Endothelial cell of umbilical vein (primary cell): Measurements from ENCODE around the gene METTL14. TPM values are rescaled to one million over a fixed set of nuclear protein-coding genes. Genes with fewer than 3 reads are reported as not detected.
A peak's percentile ranks its signal among the peaks of the same experiment; 100 is the strongest.

Experiments used
- BruUV-seq: library from RNA; stranded (reverse); fragments of 400-500 nt; replicated peaks from 2 replicates; lab custom pipeline; 2021; lab: Mats Ljungman, UMichigan
- CTCF ChIA-PET: fragments of 300-600, 350-600 bp; sonication (Branson Sonifier 250); formaldehyde crosslinking; loops from one replicate; lab custom pipeline; 2021; ENCODE audit warnings: antibody characterized with exemption, inconsistent platforms; lab: Charles Lee
- POLR2A ChIA-PET: fragments of 300-600, 350-600 bp; sonication (Branson Sonifier 250); formaldehyde crosslinking; loops from one replicate; lab custom pipeline; 2021; ENCODE audit warnings: antibody characterized with exemption, inconsistent platforms; lab: Charles Lee
- DNase-seq: peaks from one replicate; pipeline ENCODE4 v3.0.0-alpha.2; 2011; ENCODE audit warnings: low read depth, low spot score
- FAIRE-seq: peaks from 2 replicates; lab custom pipeline; 2011; peaks lifted over from hg19 to GRCh38; lab: Jason Lieb, UNC
- H2AFZ ChIP-seq: 2 replicates; pipeline ENCODE4 v1.6.0; 2012; ENCODE audit warnings: low read depth, low read length, control low read depth, inconsistent platforms
- H3K27ac ChIP-seq: 2 replicates; pipeline ENCODE4 v1.5.1; 2011; ENCODE audit warnings: low read depth, mild to moderate bottlenecking, control low read depth, low read length, moderate library complexity; ENCODE audit not compliant: insufficient read depth
- H3K27me3 ChIP-seq, 2 experiments: 2 replicates each; pipeline versions ENCODE4 v1.6.0 to v1.6.1; 2011; ENCODE audit warnings: low read length in 2 of 2, mixed read lengths in 1 of 2; ENCODE audit not compliant: control insufficient read depth in 2 of 2, insufficient read depth in 2 of 2
- H3K36me3 ChIP-seq, 2 experiments: 2 replicates in 1 of 2; 3 replicates in 1 of 2; pipeline ENCODE4 v1.5.1; 2011; ENCODE audit warnings: low read length in 2 of 2, mild to moderate bottlenecking in 1 of 2, moderate library complexity in 1 of 2; ENCODE audit not compliant: control insufficient read depth in 2 of 2, insufficient read depth in 2 of 2; ENCODE audit errors: extremely low read depth in 1 of 2
- H3K4me1 ChIP-seq: 3 replicates; pipeline ENCODE4 v1.5.1; 2011; ENCODE audit warnings: mild to moderate bottlenecking, low read length; ENCODE audit not compliant: control insufficient read depth, insufficient read depth; ENCODE audit errors: extremely low read depth
- H3K4me2 ChIP-seq: 2 replicates; pipeline ENCODE4 v1.6.1; 2011; ENCODE audit warnings: low read length, control low read depth, mixed read lengths; ENCODE audit not compliant: insufficient read depth
- H3K4me3 ChIP-seq, 3 experiments: fragments of 200-600 bp in 1 of 3; sonication (generic), shearing (Covaris generic) in 1 of 3; replicated peaks in 1 of 3; 2 replicates each; pipeline ENCODE4 v1.5.1; 2011 to 2016; ENCODE audit warnings: control low read depth in 3 of 3, low read length in 3 of 3, mild to moderate bottlenecking in 2 of 3, inconsistent platforms in 1 of 3, low read depth in 1 of 3, moderate library complexity in 1 of 3; ENCODE audit not compliant: insufficient read depth in 1 of 3
- H3K79me2 ChIP-seq: 2 replicates; pipeline ENCODE4 v1.6.0; 2012; ENCODE audit warnings: low read length, inconsistent platforms; ENCODE audit not compliant: control insufficient read depth, insufficient read depth
- H3K9ac ChIP-seq: replicated peaks from 2 replicates; pipeline ENCODE3; 2011; ENCODE audit warnings: low read length, control low read depth; ENCODE audit not compliant: insufficient read depth; ENCODE audit errors: extremely low read depth
- H3K9me1 ChIP-seq: replicated peaks from 3 replicates; pipeline ENCODE4 v1.6.0; 2011; ENCODE audit warnings: mild to moderate bottlenecking, low read length; ENCODE audit not compliant: control insufficient read depth, insufficient read depth; ENCODE audit errors: extremely low read depth
- H3K9me3 ChIP-seq: replicated peaks from 2 replicates; pipeline ENCODE4 v1.5.1; 2012; ENCODE audit warnings: low read length, inconsistent platforms; ENCODE audit not compliant: control insufficient read depth, insufficient read depth
- H4K20me1 ChIP-seq: replicated peaks from 2 replicates; pipeline ENCODE3; 2011; ENCODE audit warnings: mild to moderate bottlenecking, low read length; ENCODE audit not compliant: control insufficient read depth, insufficient read depth; ENCODE audit errors: extremely low read depth
- CTCF ChIP-seq, 2 donors: IDR thresholded peaks; 1 replicate in 1 of 2; 2 replicates in 1 of 2; pipeline ENCODE4 v1.5.1; 2011; ENCODE audit warnings: low read length in 2 of 2, mild to moderate bottlenecking in 2 of 2, moderate library complexity in 2 of 2, control low read depth in 1 of 2, inconsistent platforms in 1 of 2, low read depth in 1 of 2; ENCODE audit not compliant: insufficient read depth in 1 of 2; ENCODE audit errors: extremely low read depth in 1 of 2
- EZH2 ChIP-seq: IDR thresholded peaks from 2 replicates; pipeline ENCODE4 v1.6.1; 2012; ENCODE audit warnings: borderline replicate concordance, low read depth, mild to moderate bottlenecking, moderate library complexity, low read length, inconsistent platforms; ENCODE audit not compliant: severe bottlenecking
- FOS ChIP-seq: IDR thresholded peaks from 2 replicates; pipeline ENCODE4 v1.6.1; 2011; ENCODE audit warnings: mild to moderate bottlenecking, low read length, moderate library complexity, borderline replicate concordance; ENCODE audit not compliant: insufficient read depth
- GATA2 ChIP-seq: IDR thresholded peaks from 2 replicates; pipeline ENCODE4 v1.7.0; 2011; ENCODE audit warnings: low read depth, mild to moderate bottlenecking, moderate library complexity, mixed read lengths, low read length; ENCODE audit not compliant: insufficient read length, insufficient read depth
- JUN ChIP-seq: IDR thresholded peaks from 2 replicates; pipeline ENCODE4 v1.6.1; 2011; ENCODE audit warnings: borderline replicate concordance, low read depth; ENCODE audit not compliant: insufficient read length, insufficient read depth
- MAX ChIP-seq: IDR thresholded peaks from 2 replicates; pipeline ENCODE4 v1.6.1; 2011; ENCODE audit not compliant: insufficient read depth, insufficient read length
- MYC ChIP-seq: IDR thresholded peaks from one replicate; pipeline ENCODE4 v1.6.1; 2011; ENCODE audit warnings: mild to moderate bottlenecking, low read depth, low read length
- POLR2A ChIP-seq: IDR thresholded peaks from 2 replicates; pipeline ENCODE4 v1.6.1; 2012; ENCODE audit warnings: low read depth, mild to moderate bottlenecking, control low read depth, low read length
- POLR2AphosphoS5 ChIP-seq: IDR thresholded peaks from 2 replicates; pipeline ENCODE4 v1.6.1; 2012; ENCODE audit warnings: low read depth, mild to moderate bottlenecking, control low read depth, low read length, moderate library complexity; ENCODE audit not compliant: insufficient read depth
- dilution Hi-C: fragments of 300-500 bp; cut with MboI; formaldehyde crosslinking; loops from one replicate; pipeline ENCODE4 v1.15.0; 2019; ENCODE audit warnings: low sequenced_read_pairs; ENCODE audit not compliant: extremely low pct_ligation_motif_present
- intact Hi-C: fragments of 100-400 bp; cut with micrococcal nuclease; formaldehyde crosslinking; loops from one replicate; pipeline ENCODE4 v1.10.0; 2022
- polyA plus RNA-seq, 4 experiments: library from polyadenylated mRNA; depleted of rRNA in 3 of 4; stranded (reverse) in 3 of 4; unstranded in 1 of 4; fragments of >200 nt; gene quantifications; 2 replicates each; pipeline versions ENCODE4 v1.2.1 to v1.2.3, GENCODE V29; 2011 to 2012; ENCODE audit warnings: missing spikeins in 1 of 4
- total RNA-seq: library from RNA; stranded (reverse); gene quantifications from 2 replicates; pipeline ENCODE4 v1.2.3, GENCODE V29; 2021

METTL14 gene
- total and polyA plus RNA-seq, 2 donors (not counting 3 experiments of a cell fraction or from before 2014, with no cell fraction given), result 6.5 to 38.6 TPM

- dilution Hi-C loops, result no loop called here
- intact Hi-C loops, result loop anchor here (10.0 kb wide), 1 partner anchor 408 kb away; no protein-coding TSS in a partner anchor
- CTCF ChIA-PET, result interaction anchor here (1.1 kb wide), 1 partner anchor 259 kb away, joined by 4 read pairs; no protein-coding TSS in a partner anchor
- Histone ChIP-seq H3K4me3 (no peak overlapping the region), H2AFZ (no peak overlapping the region), H3K79me2 (peaks cover 20% of the 10 kb centered on the region), H3K27ac (no peak overlapping the region), H3K9me1 (no peaks in the 10 kb centered on the region), H3K36me3 (no peaks in the 10 kb centered on the region), H3K27me3 (peaks cover 0 to 3% of the 10 kb centered on the region in 2 experiments), H3K9me3 (no peaks in the 10 kb centered on the region), H3K4me1 (peaks cover 11% of the 10 kb centered on the region), H3K4me2 (no peak overlapping the region), H3K9ac (no peak overlapping the region), H4K20me1 (no peaks in the 10 kb centered on the region)
- POLR2A ChIA-PET, result no interaction called here
- BruUV-seq, result no TSS peak
- TF ChIP-seq MYC, result no peak
- no peak for TF ChIP-seq POLR2A
- TF ChIP-seq POLR2AphosphoS5, result no peak
- no peak for TF ChIP-seq JUN
- TF ChIP-seq CTCF (IDR thresholded peaks at IDR 0.05; ENCODE audit: extremely low read depth in 1 of 2, insufficient read depth in 1 of 2, low read depth in 1 of 2, low read length in 2 of 2), result peak; percentile 18 to 24
- DNase-seq (no peak), FAIRE-seq (peak; percentile 52)
Observed at GRCh38 chr4:118682928-118683327, 2.3 kb upstream of the METTL14 start.

GRCh38 chr4:118683513-118683912, 1.7 kb upstream of the METTL14 start:
- intact Hi-C loops, result loop anchor here (10.0 kb wide), 1 partner anchor 409 kb away; no protein-coding TSS in a partner anchor
- TF ChIP-seq JUN, result no peak
- TF ChIP-seq FOS, result no peak
- no peak for TF ChIP-seq GATA2
- TF ChIP-seq POLR2A, result no peak
- TF ChIP-seq MYC, result no peak
- no peak for TF ChIP-seq CTCF (IDR thresholded peaks at IDR 0.05; ENCODE audit: extremely low read depth in 1 of 2, insufficient read depth in 1 of 2, low read depth in 1 of 2, low read length in 2 of 2)
- TF ChIP-seq MAX, result no peak
- TF ChIP-seq POLR2AphosphoS5, result no peak
- no peak for TF ChIP-seq EZH2
- Histone ChIP-seq H3K4me2 (no peak overlapping the region), H3K27ac (no peak overlapping the region), H3K4me1 (peaks cover 11% of the 10 kb centered on the region), H3K9ac (no peak overlapping the region), H3K36me3 (peaks cover 0 to 2% of the 10 kb centered on the region in 2 experiments), H4K20me1 (no peaks in the 10 kb centered on the region), H3K27me3 (peaks cover 0 to 3% of the 10 kb centered on the region in 2 experiments), H2AFZ (peak overlapping the region; percentile 84), H3K79me2 (peaks cover 20% of the 10 kb centered on the region), H3K4me3 (no peak overlapping the region), H3K9me3 (no peaks in the 10 kb centered on the region), H3K9me1 (no peaks in the 10 kb centered on the region)
- DNase-seq (no peak), FAIRE-seq (no peak)
- BruUV-seq, result no TSS peak
- CTCF ChIA-PET, result interaction anchor here (1.1 kb wide), 1 partner anchor 260 kb away, joined by 4 read pairs; no protein-coding TSS in a partner anchor
- dilution Hi-C loops, result no loop called here
- POLR2A ChIA-PET, result no interaction called here
